GM12878 (cell line): ENCODE data around the gene RASAL2. TPM values are rescaled to one million over a fixed set of nuclear protein-coding genes. Genes with fewer than 3 reads are reported as not detected.

Source experiments
- CREM ChIP-seq: IDR thresholded peaks from 2 replicates; pipeline ENCODE4 v1.6.1; 2014; ENCODE audit warnings: antibody characterized with exemption, low read depth
- DPF2 ChIP-seq: fragments of 450-650 bp; IDR thresholded peaks from 2 replicates; pipeline ENCODE4 v1.6.1; 2017; ENCODE audit warnings: mild to moderate bottlenecking
- EP300 ChIP-seq, 2 experiments: fragments of 150-350 bp in 1 of 2; IDR thresholded peaks; 2 replicates each; pipeline ENCODE4 v1.6.1; 2011 to 2012; ENCODE audit warnings: low read depth in 2 of 2, low read length in 2 of 2, borderline replicate concordance in 1 of 2, improper control_type of control experiment in 1 of 2, inconsistent platforms in 1 of 2; ENCODE audit not compliant: control insufficient read depth in 1 of 2
- HDAC2 ChIP-seq: fragments of 200-600 bp; sonication (generic); IDR thresholded peaks from 2 replicates; pipeline ENCODE4 v1.6.1; 2017
- MAX ChIP-seq: IDR thresholded peaks from 2 replicates; pipeline ENCODE4 v1.6.1; 2012; ENCODE audit warnings: low read depth, low read length, improper control_type of control experiment
- MTA3 ChIP-seq: IDR thresholded peaks from 2 replicates; pipeline ENCODE4 v1.6.1; 2012; ENCODE audit warnings: low read length, inconsistent platforms, borderline replicate concordance
- PBX3 ChIP-seq: IDR thresholded peaks from 2 replicates; pipeline ENCODE4 v1.6.1; 2011; ENCODE audit warnings: mild to moderate bottlenecking, low read depth, low read length, moderate library complexity; ENCODE audit not compliant: insufficient replicate concordance
- POU2F2 ChIP-seq: IDR thresholded peaks from 3 replicates; pipeline ENCODE4 v1.6.1; 2011; ENCODE audit warnings: low read depth, mild to moderate bottlenecking, low read length, borderline replicate concordance
- PRDM15 ChIP-seq: fragments of 450-650 bp; formaldehyde crosslinking; IDR thresholded peaks from 2 replicates; pipeline ENCODE4 v1.4.0; 2020; ENCODE audit warnings: mild to moderate bottlenecking, moderate library complexity
- SP1 ChIP-seq: IDR thresholded peaks from one replicate; pipeline ENCODE4 v1.6.1; 2011; ENCODE audit warnings: low read depth, low read length
- TAF1 ChIP-seq: IDR thresholded peaks from 2 replicates; pipeline ENCODE4 v1.6.1; 2011; ENCODE audit warnings: mild to moderate bottlenecking, low read depth, low read length, borderline replicate concordance
- TARDBP ChIP-seq: IDR thresholded peaks from 2 replicates; pipeline ENCODE4 v1.6.1; 2016; ENCODE audit warnings: borderline replicate concordance
- TCF12 ChIP-seq: IDR thresholded peaks from 2 replicates; pipeline ENCODE4 v1.6.1; 2011; ENCODE audit warnings: low read depth, mild to moderate bottlenecking, low read length
- USF1 ChIP-seq: IDR thresholded peaks from 2 replicates; pipeline ENCODE4 v1.6.1; 2011; ENCODE audit warnings: borderline replicate concordance, low read depth, mild to moderate bottlenecking, moderate library complexity, mixed read lengths, low read length; ENCODE audit not compliant: insufficient read depth; ENCODE audit errors: extremely low read length
- USF2 ChIP-seq: IDR thresholded peaks from 2 replicates; pipeline ENCODE4 v1.6.1; 2011; ENCODE audit warnings: low read depth, low read length, improper control_type of control experiment, borderline replicate concordance
- WRNIP1 ChIP-seq: IDR thresholded peaks from 2 replicates; pipeline ENCODE4 v1.6.1; 2011; ENCODE audit warnings: low read depth, low read length, improper control_type of control experiment, borderline replicate concordance
- ZBTB11 ChIP-seq: fragments of 450-650 bp; formaldehyde crosslinking; IDR thresholded peaks from 2 replicates; pipeline ENCODE4 v1.5.0; 2022; ENCODE audit warnings: mild to moderate bottlenecking, missing genetic modification characterization
- ZNF207 ChIP-seq: fragments of 450-650 bp; IDR thresholded peaks from 2 replicates; pipeline ENCODE4 v1.6.1; 2014; ENCODE audit warnings: antibody characterized with exemption, mild to moderate bottlenecking, borderline replicate concordance
- ZNF217 ChIP-seq: fragments of 450-650 bp; IDR thresholded peaks from 2 replicates; pipeline ENCODE4 v1.6.1; 2017; ENCODE audit warnings: antibody characterized with exemption, mild to moderate bottlenecking
- ZNF384 ChIP-seq: IDR thresholded peaks from 2 replicates; pipeline ENCODE4 v1.6.1; 2012; ENCODE audit warnings: low read depth, mild to moderate bottlenecking, low read length, improper control_type of control experiment, borderline replicate concordance
- polyA plus RNA-seq, 11 experiments: library from polyadenylated mRNA; depleted of rRNA in 4 of 11; unstranded in 6 of 11; stranded (reverse) in 5 of 11; fragments of >200 nt; fragmentation: Nextera tagmentation in 4 of 11; fragmentation: Illumina TruSeq in 1 of 11; extraction: Ambion mirVana in 4 of 11; extraction: Trizol in 1 of 11; gene quantifications; 1 replicate in 1 of 11; 2 replicates in 10 of 11; pipeline versions ENCODE4 v1.2.1 to v1.2.3, GENCODE V29; 2011 to 2016; ENCODE audit warnings: inconsistent platforms in 2 of 11, missing spikeins in 2 of 11, low read depth in 1 of 11
- total RNA-seq, 4 experiments: library from RNA; depleted of rRNA in 3 of 4; stranded (reverse); fragments of >200 nt in 3 of 4; fragmentation: Illumina TruSeq in 1 of 4; extraction: Trizol in 1 of 4; gene quantifications; 2 replicates each; pipeline versions ENCODE4 v1.2.1 to v1.2.3, GENCODE V29; 2013 to 2021

RASAL2 gene
- total and polyA plus RNA-seq, 10 of the 15 experiments (the other 5 are each of a cell fraction or from before 2014, with no cell fraction given): 0.02 to 6.9 (median 0.17) TPM; not detected in 1

GRCh38 chr1:178093494-178093950, 382 bp upstream of the RASAL2 start (continued):
- TF ChIP-seq EP300 (IDR thresholded peaks at IDR 0.05; ENCODE audit: borderline replicate concordance in 1 of 2, control insufficient read depth in 1 of 2, low read depth in 2 of 2, low read length in 2 of 2) (no peak), MTA3 (no peak), PRDM15 (CRISPR knock-in tag) (no peak), HDAC2 (no peak), CREM (0 out of 2 replicates have a peak, but pooled peaks have one; percentile 54), DPF2 (peak; percentile 76), USF2 (no peak), ZNF384 (no peak), MAX (peak; percentile 71), WRNIP1 (no peak), PBX3 (no peak), ZNF207 (0 out of 2 replicates have a peak, but pooled peaks have one; percentile 32), USF1 (no peak), POU2F2 (peak; percentile 78; the same call in 2 of the 3 replicates), SP1 (no peak), ZNF217 (0 out of 2 replicates have a peak, but pooled peaks have one; percentile 18), ZBTB11 (CRISPR knock-in tag) (no peak), TAF1 (no peak), TCF12 (no peak), TARDBP (no peak)
